ENCODE results near the gene LZIC.

The LZIC gene

GRCh38 chr1:9910423-9911178 is 32.6 kb downstream of the LZIC start:
- peak; percentile 89 for DNase-seq (ENCODE audit: low spot score)

- DNase-seq (ENCODE audit: low spot score): peak; percentile 79
Observed at GRCh38 chr1:9910076-9910422, 33.1 kb downstream of the LZIC start, which contains the start of gene CTNNBIP1. CTNNBIP1 (minus strand) TSS chr1:9910269; CDS start chr1:9872064, 38,205 bp downstream.

GRCh38 chr1:9909234-9910046 is 33.8 kb downstream of the LZIC start:
- DNase-seq (ENCODE audit: low spot score): peak; percentile 23

GRCh38 chr1:9908871-9909233 is 34.3 kb downstream of the LZIC start:
- no peak for DNase-seq (ENCODE audit: low spot score)

GRCh38 chr1:9907441-9907840 is 35.8 kb downstream of the LZIC start:
- no peak for DNase-seq (ENCODE audit: low spot score)

- no peak for DNase-seq (ENCODE audit: low spot score)
Observed at GRCh38 chr1:9906466-9906865, 36.7 kb downstream of the LZIC start.

GRCh38 chr1:9905010-9905409 is 38.2 kb downstream of the LZIC start:
- no peak for DNase-seq (ENCODE audit: low spot score)

GRCh38 chr1:9904596-9904995 is 38.6 kb downstream of the LZIC start:
- DNase-seq (ENCODE audit: low spot score): no peak

- no peak for DNase-seq (ENCODE audit: low spot score)
Observed at GRCh38 chr1:9903801-9904527, 39.2 kb downstream of the LZIC start.

- no peak for DNase-seq (ENCODE audit: low spot score)
Observed at GRCh38 chr1:9902060-9902452, 41.1 kb downstream of the LZIC start.

- DNase-seq (ENCODE audit: low spot score): no peak
Observed at GRCh38 chr1:9901148-9902059, 41.8 kb downstream of the LZIC start.

GRCh38 chr1:9900142-9901043 is 42.8 kb downstream of the LZIC start:
- DNase-seq (ENCODE audit: low spot score): no peak

GRCh38 chr1:9894115-9894514 is 49.1 kb downstream of the LZIC start:
- DNase-seq (ENCODE audit: low spot score): no peak

GRCh38 chr1:9892563-9893528 is 50.3 kb downstream of the LZIC start:
- no peak for DNase-seq (ENCODE audit: low spot score)

- no peak for DNase-seq (ENCODE audit: low spot score)
Observed at GRCh38 chr1:9891207-9891606, 52.0 kb downstream of the LZIC start.

- no peak for DNase-seq (ENCODE audit: low spot score)
Observed at GRCh38 chr1:9890224-9890731, 52.9 kb downstream of the LZIC start.

- no peak for DNase-seq (ENCODE audit: low spot score)
Observed at GRCh38 chr1:9889411-9889810, 53.8 kb downstream of the LZIC start.

GRCh38 chr1:9888886-9889285 is 54.3 kb downstream of the LZIC start:
- no peak for DNase-seq (ENCODE audit: low spot score)

GRCh38 chr1:9887070-9887469 is 56.1 kb downstream of the LZIC start:
- no peak for DNase-seq (ENCODE audit: low spot score)
